WTC11 (cell line): ENCODE results near the gene GRK3. TPM values are rescaled to one million over a fixed set of nuclear protein-coding genes. Genes with fewer than 3 reads are reported as not detected.
"Not testable (repeated sequence)": the region's sequence is repeated elsewhere in the genome, so short reads cannot be mapped to it uniquely, and the experiment has no call there.

Experiments
- ATAC-seq: fragments of 200-7000 bp; cut with Tn5 transposase; 2 replicates; pipeline ENCODE4 v1.10.0; 2021; ENCODE audit warnings: mild to moderate bottlenecking, moderate library complexity
- CTCF ChIA-PET: fragments of 300-600 bp; sonication (Branson Sonifier 250); formaldehyde crosslinking; loops from one replicate; lab custom pipeline; 2021; ENCODE audit warnings: antibody characterized with exemption; lab: Charles Lee
- POLR2A ChIA-PET: fragments of 350-600 bp; sonication (Branson Sonifier 250); formaldehyde crosslinking; loops from one replicate; lab custom pipeline; 2021; ENCODE audit warnings: antibody characterized with exemption; lab: Charles Lee
- DNase-seq: peaks from one replicate; pipeline ENCODE4 v3.0.0; 2021; ENCODE audit warnings: low spot score
- H3K27ac Mint-ChIP-seq: 2 replicates; pipeline ENCODE4 v1.8.0; 2021; ENCODE audit warnings: mixed read lengths
- H3K27me3 Mint-ChIP-seq: 2 replicates; pipeline ENCODE4 v1.8.0; 2021; ENCODE audit warnings: low read depth, mild to moderate bottlenecking, moderate library complexity, mixed read lengths
- H3K36me3 Mint-ChIP-seq: 2 replicates; pipeline ENCODE4 v1.8.0; 2021; ENCODE audit warnings: mixed read lengths
- H3K4me1 Mint-ChIP-seq: 2 replicates; pipeline ENCODE4 v1.8.0; 2022; ENCODE audit warnings: mixed read lengths
- H3K4me3 Mint-ChIP-seq: 2 replicates; pipeline ENCODE4 v1.8.0; 2021; ENCODE audit warnings: mild to moderate bottlenecking, moderate library complexity, mixed read lengths
- H3K9me3 Mint-ChIP-seq: 2 replicates; pipeline ENCODE4 v1.8.0; 2021; ENCODE audit warnings: mixed read lengths
- ATF2 ChIP-seq: sonication (generic); formaldehyde crosslinking; IDR thresholded peaks from 2 replicates; pipeline ENCODE4 v1.8.1; 2022; ENCODE audit warnings: low read depth, missing genetic modification reagents, borderline replicate concordance
- ATF6 ChIP-seq: sonication (generic); formaldehyde crosslinking; IDR thresholded peaks from 2 replicates; pipeline ENCODE4 v1.8.1; 2023; ENCODE audit warnings: mild to moderate bottlenecking, missing genetic modification reagents
- E2F5 ChIP-seq: sonication (generic); formaldehyde crosslinking; IDR thresholded peaks from 2 replicates; pipeline ENCODE4 v1.8.1; 2022; ENCODE audit warnings: mild to moderate bottlenecking, moderate library complexity, missing genetic modification reagents
- ELF4 ChIP-seq: sonication (generic); formaldehyde crosslinking; IDR thresholded peaks from 2 replicates; pipeline ENCODE4 v1.8.1; 2022; ENCODE audit warnings: low read depth, mild to moderate bottlenecking, moderate library complexity, missing genetic modification reagents
- ETV6 ChIP-seq: sonication (generic); formaldehyde crosslinking; IDR thresholded peaks from 2 replicates; pipeline ENCODE4 v1.8.1; 2022; ENCODE audit warnings: mild to moderate bottlenecking, missing genetic modification reagents
- FOXK1 ChIP-seq: sonication (generic); formaldehyde crosslinking; IDR thresholded peaks from 2 replicates; pipeline ENCODE4 v1.8.0; 2022; ENCODE audit warnings: mild to moderate bottlenecking, moderate library complexity, missing genetic modification reagents
- JAZF1 ChIP-seq: fragments of 250-450 bp; sonication (Bioruptor Pico); IDR thresholded peaks from 2 replicates; pipeline ENCODE4 v1.9.0; 2021; ENCODE audit warnings: moderate library complexity, mild to moderate bottlenecking, inconsistent platforms
- MXD4 ChIP-seq: fragments of 250-450 bp; sonication (Bioruptor Pico); IDR thresholded peaks from 2 replicates; pipeline ENCODE4 v1.8.0; 2021; ENCODE audit warnings: mild to moderate bottlenecking, moderate library complexity, borderline replicate concordance
- NFATC4 ChIP-seq: fragments of 250-450 bp; sonication (Bioruptor Pico); IDR thresholded peaks from 2 replicates; pipeline ENCODE4 v1.9.0; 2021; ENCODE audit warnings: mild to moderate bottlenecking
- NR1H2 ChIP-seq: sonication (generic); formaldehyde crosslinking; IDR thresholded peaks from 2 replicates; pipeline ENCODE4 v1.9.0; 2021; ENCODE audit warnings: mild to moderate bottlenecking, moderate library complexity, missing genetic modification reagents
- PRRX2 ChIP-seq: fragments of 250-450 bp; sonication (Bioruptor Pico); IDR thresholded peaks from 2 replicates; pipeline ENCODE4 v1.8.0; 2021; ENCODE audit warnings: mild to moderate bottlenecking
- RELA ChIP-seq: sonication (generic); formaldehyde crosslinking; IDR thresholded peaks from 2 replicates; pipeline ENCODE4 v1.8.1; 2022; ENCODE audit warnings: missing genetic modification reagents, mild to moderate bottlenecking, borderline replicate concordance
- SOX15 ChIP-seq: fragments of 250-450 bp; sonication (Bioruptor Pico); IDR thresholded peaks from 2 replicates; pipeline ENCODE4 v1.9.0; 2021; ENCODE audit warnings: mild to moderate bottlenecking
- TEAD4 ChIP-seq: sonication (generic); formaldehyde crosslinking; IDR thresholded peaks from 2 replicates; pipeline ENCODE4 v1.8.0; 2022; ENCODE audit warnings: mild to moderate bottlenecking, missing genetic modification reagents
- total RNA-seq: library from RNA; stranded (reverse); gene quantifications from 3 replicates; pipeline ENCODE4 v1.2.3, GENCODE V29; 2021

GRK3 gene
- total RNA-seq, 1 experiment from 2014 or later: 27.1 TPM

- no peak overlapping the region for H3K4me3 Mint-ChIP-seq
- POLR2A ChIA-PET: no interaction called here
Observed at GRCh38 chr22:25573841-25574240, 9.4 kb downstream of the GRK3 start.

GRCh38 chr22:25574736-25575135 is 10.3 kb downstream of the GRK3 start:
- ChIA-PET CTCF (interaction anchor here (1.0 to 1.2 kb wide), 2 partner anchors 198 kb away, joined by 3 to 4 read pairs; no protein-coding TSS in a partner anchor), POLR2A (no interaction called here)
- TF ChIP-seq JAZF1 (CRISPR knock-in tag) (no peak), ETV6 (no peak), NFATC4 (CRISPR knock-in tag) (no peak), NR1H2 (CRISPR knock-in tag) (no peak), RELA (no peak), ATF2 (no peak), TEAD4 (CRISPR knock-in tag) (no peak), E2F5 (no peak), FOXK1 (CRISPR knock-in tag) (no peak), SOX15 (CRISPR knock-in tag) (no peak), PRRX2 (CRISPR knock-in tag) (no peak), ELF4 (CRISPR knock-in tag) (no peak), MXD4 (no peak)
- no peak overlapping the region for H3K4me3 Mint-ChIP-seq
- no peak for ATAC-seq
- no peak for DNase-seq
- peaks cover 18% of the 10 kb centered on the region for H3K9me3 Mint-ChIP-seq
- no peaks in the 10 kb centered on the region for H3K27me3 Mint-ChIP-seq
- peaks cover 11% of the 10 kb centered on the region for H3K36me3 Mint-ChIP-seq
- H3K27ac Mint-ChIP-seq: no peak overlapping the region
- H3K4me1 Mint-ChIP-seq: peaks cover 10% of the 10 kb centered on the region

More at GRCh38 chr22:25573841-25574240, 9.4 kb downstream of the GRK3 start:
- Mint-ChIP-seq H3K9me3 (peaks cover 18% of the 10 kb centered on the region), H3K27ac (no peak overlapping the region), H3K4me1 (peaks cover 19% of the 10 kb centered on the region), H3K27me3 (no peaks in the 10 kb centered on the region), H3K36me3 (peaks cover 11% of the 10 kb centered on the region)
- CTCF ChIA-PET: interaction anchor here (1.2 kb wide), 1 partner anchor 199 kb away, joined by 4 read pairs; no protein-coding TSS in a partner anchor
- TF ChIP-seq ETV6 (no peak), ATF6 (CRISPR knock-in tag) (no peak), E2F5 (no peak)
- DNase-seq (no peak), ATAC-seq (no peak)

GRCh38 chr22:25575674-25576392 is 11.4 kb downstream of the GRK3 start:
- DNase-seq, H3K27me3 Mint-ChIP-seq, POLR2A ChIA-PET, H3K27ac Mint-ChIP-seq, H3K4me1 Mint-ChIP-seq, H3K4me3 Mint-ChIP-seq: not testable (repeated sequence)
- H3K36me3 Mint-ChIP-seq: peaks cover 11% of the 10 kb centered on the region
- H3K9me3 Mint-ChIP-seq: peaks cover 18% of the 10 kb centered on the region
- CTCF ChIA-PET: interaction anchor here (1.0 kb wide), 1 partner anchor 197 kb away, joined by 3 read pairs; no protein-coding TSS in a partner anchor
- peak; percentile 28; the same call in 1 of the 2 replicates for ATAC-seq

GRCh38 chr22:25581452-25581851 is 17.0 kb downstream of the GRK3 start:
- CTCF ChIA-PET, H3K27ac Mint-ChIP-seq, H3K4me3 Mint-ChIP-seq, POLR2A ChIA-PET, H3K36me3 Mint-ChIP-seq, ATAC-seq, H3K9me3 Mint-ChIP-seq, DNase-seq, H3K27me3 Mint-ChIP-seq: not testable (repeated sequence)
- peaks cover 11% of the 10 kb centered on the region for H3K4me1 Mint-ChIP-seq
